ENCODE data around the gene CC2D1A.

GRCh38 chr19:13959962-13960862, 54.2 kb downstream of the CC2D1A start:
- peak in 1 of 6 experiments; percentile 8 for TF ChIP-seq CTCF (IDR thresholded peaks at IDR 0.05)
- no peak for TF ChIP-seq POLR2A (IDR thresholded peaks at IDR 0.05)
